HCT116 (cell line): ENCODE measurements around the gene EDEM3. TPM values are rescaled to one million over a fixed set of nuclear protein-coding genes. Genes with fewer than 3 reads are reported as not detected.

Source experiments
- ATAC-seq: fragments of 200-7000 bp; cut with Tn5 transposase; 2 replicates; pipeline ENCODE4 v1.9.1; 2020; ENCODE audit warnings: mild to moderate bottlenecking, moderate library complexity
- BruUV-seq: library from RNA; stranded (reverse); fragments of 400-500 nt; replicated peaks from 2 replicates; lab custom pipeline; 2021; lab: Mats Ljungman, UMichigan
- CTCF ChIA-PET: fragments of 300-600 bp; sonication (Branson Sonifier 250); formaldehyde crosslinking; loops from one replicate; lab custom pipeline; 2021; ENCODE audit warnings: antibody characterized with exemption; lab: Charles Lee
- POLR2A ChIA-PET: fragments of 300-600, 350-600 bp; sonication (Branson Sonifier 250); formaldehyde crosslinking; loops from one replicate; lab custom pipeline; 2021; ENCODE audit warnings: antibody characterized with exemption; lab: Charles Lee
- RAD21 ChIA-PET, 2 experiments: fragments of 300-600 bp; sonication (Branson Sonifier 250); formaldehyde crosslinking; loops; one replicate each; lab custom pipeline; 2023; ENCODE audit warnings: low total read pairs in 2 of 2; ENCODE audit not compliant: uncharacterized antibody in 2 of 2, unreplicated experiment in 2 of 2, low non-redundant PET in 1 of 2; lab: Charles Lee
- DNase-seq: peaks from one replicate; pipeline ENCODE4 v3.0.0-alpha.2; 2010; ENCODE audit warnings: low read depth, low spot score
- H2AFZ ChIP-seq: fragments of 200-600 bp; shearing (Covaris generic), sonication (generic); 2 replicates; pipeline ENCODE4 v1.6.1; 2017; ENCODE audit warnings: low read depth, mixed run types, mixed read lengths, antibody characterized with exemption, low read length; ENCODE audit not compliant: poor library complexity, severe bottlenecking
- H3K27ac ChIP-seq: 2 replicates; pipeline ENCODE4 v1.5.1; 2012; ENCODE audit warnings: low read depth, low read length
- H3K27me3 ChIP-seq: fragments of 200-600 bp; sonication (generic); 2 replicates; pipeline ENCODE4 v1.6.1; 2016; ENCODE audit warnings: mixed run types, low read length, mixed read lengths; ENCODE audit not compliant: insufficient read depth
- H3K36me3 ChIP-seq, 2 experiments: fragments of 200-500 bp in 1 of 2; fragments of 200-600 bp in 1 of 2; sonication (Bioruptor generic) in 1 of 2; sonication (generic) in 1 of 2; 2 replicates each; pipeline versions ENCODE4 v1.5.1 to v1.6.1; 2014 to 2016; ENCODE audit warnings: low read length in 2 of 2, inconsistent platforms in 1 of 2, mixed read lengths in 1 of 2, mixed run types in 1 of 2; ENCODE audit not compliant: insufficient read depth in 2 of 2, control insufficient read depth in 1 of 2
- H3K4me1 ChIP-seq, 2 experiments: fragments of 200-600 bp in 1 of 2; sonication (generic) in 1 of 2; 2 replicates each; pipeline versions ENCODE4 v1.5.1 to v1.6.1; 2012 to 2017; ENCODE audit warnings: low read length in 2 of 2, inconsistent platforms in 1 of 2, mild to moderate bottlenecking in 1 of 2, mixed read lengths in 1 of 2, mixed run types in 1 of 2, moderate library complexity in 1 of 2; ENCODE audit not compliant: insufficient read depth in 2 of 2, control insufficient read depth in 1 of 2
- H3K4me2 ChIP-seq: fragments of 200-600 bp; sonication (generic); 2 replicates; pipeline ENCODE4 v1.6.1; 2017; ENCODE audit warnings: mixed run types, low read length, mixed read lengths
- H3K4me3 ChIP-seq, 2 experiments: fragments of 200-600 bp in 1 of 2; sonication (generic) in 1 of 2; replicated peaks in 1 of 2; 2 replicates each; pipeline ENCODE4 v1.5.1; 2011 to 2016; ENCODE audit warnings: low read length in 2 of 2, control low read depth in 1 of 2, low read depth in 1 of 2, mild to moderate bottlenecking in 1 of 2, mixed read lengths in 1 of 2, mixed run types in 1 of 2
- H3K79me2 ChIP-seq: fragments of 200-600 bp; sonication (generic); 2 replicates; pipeline ENCODE4 v1.6.1; 2017; ENCODE audit warnings: mild to moderate bottlenecking, mixed run types, low read length, moderate library complexity, mixed read lengths; ENCODE audit not compliant: insufficient read depth
- H3K9ac ChIP-seq: fragments of 200-600 bp; sonication (generic); 2 replicates; pipeline ENCODE4 v1.6.1; 2016; ENCODE audit warnings: low read length, mixed read lengths
- H3K9me2 ChIP-seq: fragments of 200-600 bp; sonication (generic), shearing (Covaris generic); 2 replicates; pipeline ENCODE4 v1.6.1; 2017; ENCODE audit warnings: mixed run types, mild to moderate bottlenecking, moderate library complexity; ENCODE audit not compliant: insufficient read depth
- H3K9me3 ChIP-seq, 2 experiments: fragments of 200-500 bp in 1 of 2; fragments of 200-600 bp in 1 of 2; sonication (Bioruptor generic) in 1 of 2; sonication (generic) in 1 of 2; 2 replicates each; pipeline ENCODE4 v1.6.1; 2014 to 2017; ENCODE audit warnings: low read length in 2 of 2, mixed read lengths in 2 of 2, inconsistent platforms in 1 of 2, low read depth in 1 of 2, mild to moderate bottlenecking in 1 of 2, mixed run types in 1 of 2, moderate library complexity in 1 of 2; ENCODE audit not compliant: control insufficient read depth in 1 of 2, insufficient read depth in 1 of 2
- H4K20me1 ChIP-seq: fragments of 200-600 bp; sonication (generic), shearing (Covaris generic); 2 replicates; pipeline ENCODE4 v1.6.1; 2017; ENCODE audit warnings: mixed run types, mild to moderate bottlenecking, moderate library complexity; ENCODE audit not compliant: insufficient read depth
- CEBPB ChIP-seq: IDR thresholded peaks from 2 replicates; pipeline ENCODE4 v1.6.1; 2012; ENCODE audit warnings: low read depth
- ELF1 ChIP-seq: IDR thresholded peaks from 2 replicates; pipeline ENCODE4 v1.6.1; 2012; ENCODE audit warnings: low read depth, borderline replicate concordance
- EZH2 ChIP-seq: fragments of 200-600 bp; sonication (generic); IDR thresholded peaks from 2 replicates; pipeline ENCODE4 v1.6.1; 2017; ENCODE audit warnings: antibody characterized with exemption, mixed run types
- EZH2phosphoT487 ChIP-seq: fragments of 200-600 bp; IDR thresholded peaks from 2 replicates; pipeline ENCODE4 v1.6.1; 2018; ENCODE audit warnings: antibody characterized with exemption, borderline replicate concordance
- JUND ChIP-seq: IDR thresholded peaks from 2 replicates; pipeline ENCODE4 v1.6.1; 2012
- POLR2AphosphoS5 ChIP-seq: IDR thresholded peaks from 2 replicates; pipeline ENCODE4 v1.6.1; 2011; ENCODE audit warnings: mild to moderate bottlenecking, low read depth, low read length, moderate library complexity
- RAD21 ChIP-seq: IDR thresholded peaks from 2 replicates; pipeline ENCODE4 v1.6.1; 2012; ENCODE audit warnings: low read depth, mild to moderate bottlenecking
- SP1 ChIP-seq: IDR thresholded peaks from 2 replicates; pipeline ENCODE4 v1.6.1; 2012; ENCODE audit warnings: low read depth
- ZFX ChIP-seq: fragments of 450-650 bp; IDR thresholded peaks from 2 replicates; pipeline ENCODE4 v1.6.1; 2017
- intact Hi-C: fragments of 100-400 bp; cut with micrococcal nuclease; formaldehyde crosslinking; loops from 2 replicates; pipeline ENCODE4 v1.10.0; 2022
- total RNA-seq: library from RNA; stranded (reverse); gene quantifications from one replicate; pipeline ENCODE4 v1.2.1, GENCODE V29; 2021; ENCODE audit not compliant: unreplicated experiment
- TF ChIP-seq, protein P1 (sequence below): IDR thresholded peaks from 2 replicates; pipeline ENCODE4 v1.6.1; 2012
- TF ChIP-seq, protein P2 (sequence below), 3 experiments: fragments of 200-600 bp in 1 of 3; sonication (generic) in 1 of 3; IDR thresholded peaks in 2 of 3; conservative IDR thresholded peaks in 1 of 3; 2 replicates each; pipeline ENCODE4 v1.5.1; 2012 to 2017; ENCODE audit warnings: low read depth in 2 of 3, low read length in 2 of 3, antibody characterized with exemption in 1 of 3, borderline replicate concordance in 1 of 3, control low read depth in 1 of 3, mild to moderate bottlenecking in 1 of 3, mixed read lengths in 1 of 3, mixed run types in 1 of 3, moderate library complexity in 1 of 3; ENCODE audit not compliant: insufficient read depth in 1 of 3

EDEM3 gene
- total RNA-seq, 1 experiment from 2014 or later: 14.9 TPM

DNA sequence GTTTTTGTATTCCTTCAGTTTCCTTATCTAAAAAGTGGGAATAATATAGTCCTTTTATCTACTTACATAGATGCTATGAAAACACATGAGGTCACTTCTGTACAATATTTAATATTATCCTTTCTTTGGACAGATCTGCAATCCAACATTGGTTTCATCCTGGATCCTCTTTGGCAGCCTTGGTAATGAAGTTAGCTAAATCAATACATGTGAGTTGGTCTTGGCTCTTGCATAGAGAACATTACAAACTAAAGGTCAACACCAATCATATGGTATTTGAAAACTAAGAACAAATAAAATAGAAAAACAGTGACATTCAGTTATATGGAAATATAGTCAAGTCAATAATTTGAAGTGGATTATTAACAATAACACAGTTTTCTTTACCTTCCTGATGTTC, 3.2 kb upstream of the EDEM3 start:
- H3K79me2 ChIP-seq: peaks cover 9% of the 10 kb centered on the region
- no peak for ATAC-seq
- TF ChIP-seq JUND (no peak), CEBPB (no peak), SP1 (no peak), RAD21 (no peak), EZH2 (no peak), EZH2phosphoT487 (no peak), POLR2AphosphoS5 (no peak), ZFX (no peak), ELF1 (no peak)
- TF ChIP-seq, protein P1, sequence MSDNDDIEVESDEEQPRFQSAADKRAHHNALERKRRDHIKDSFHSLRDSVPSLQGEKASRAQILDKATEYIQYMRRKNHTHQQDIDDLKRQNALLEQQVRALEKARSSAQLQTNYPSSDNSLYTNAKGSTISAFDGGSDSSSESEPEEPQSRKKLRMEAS: no peak
- TF ChIP-seq, protein P2, sequence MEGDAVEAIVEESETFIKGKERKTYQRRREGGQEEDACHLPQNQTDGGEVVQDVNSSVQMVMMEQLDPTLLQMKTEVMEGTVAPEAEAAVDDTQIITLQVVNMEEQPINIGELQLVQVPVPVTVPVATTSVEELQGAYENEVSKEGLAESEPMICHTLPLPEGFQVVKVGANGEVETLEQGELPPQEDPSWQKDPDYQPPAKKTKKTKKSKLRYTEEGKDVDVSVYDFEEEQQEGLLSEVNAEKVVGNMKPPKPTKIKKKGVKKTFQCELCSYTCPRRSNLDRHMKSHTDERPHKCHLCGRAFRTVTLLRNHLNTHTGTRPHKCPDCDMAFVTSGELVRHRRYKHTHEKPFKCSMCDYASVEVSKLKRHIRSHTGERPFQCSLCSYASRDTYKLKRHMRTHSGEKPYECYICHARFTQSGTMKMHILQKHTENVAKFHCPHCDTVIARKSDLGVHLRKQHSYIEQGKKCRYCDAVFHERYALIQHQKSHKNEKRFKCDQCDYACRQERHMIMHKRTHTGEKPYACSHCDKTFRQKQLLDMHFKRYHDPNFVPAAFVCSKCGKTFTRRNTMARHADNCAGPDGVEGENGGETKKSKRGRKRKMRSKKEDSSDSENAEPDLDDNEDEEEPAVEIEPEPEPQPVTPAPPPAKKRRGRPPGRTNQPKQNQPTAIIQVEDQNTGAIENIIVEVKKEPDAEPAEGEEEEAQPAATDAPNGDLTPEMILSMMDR (IDR thresholded peaks at IDR 0.05 in 2 of 3, conservative IDR thresholded peaks at IDR 0.05 in 1 of 3; ENCODE audit: borderline replicate concordance in 1 of 3, insufficient read depth in 1 of 3, low read depth in 2 of 3, low read length in 2 of 3): no peak
- TF ChIP-seq, all 23 proteins: peak for 0
- ChIA-PET RAD21 (no interaction called here), CTCF (no interaction called here), POLR2A (no interaction called here)
- H3K9me2 ChIP-seq: no peaks in the 10 kb centered on the region
- peaks cover 4 to 14% of the 10 kb centered on the region in 2 experiments; a peak in 3 of 4 replicates for H3K4me1 ChIP-seq
- H3K4me3 ChIP-seq: no peak overlapping the region
- BruUV-seq: no TSS peak
- H3K27ac ChIP-seq: no peak overlapping the region
- no peaks in the 10 kb centered on the region for H3K36me3 ChIP-seq
- intact Hi-C loops: no loop called here
- no peaks in the 10 kb centered on the region for H4K20me1 ChIP-seq
- no peaks in the 10 kb centered on the region for H3K27me3 ChIP-seq
- no peaks in the 10 kb centered on the region for H3K9me3 ChIP-seq
- H3K9ac ChIP-seq: no peak overlapping the region
- H2AFZ ChIP-seq: no peak overlapping the region
- no peak overlapping the region for H3K4me2 ChIP-seq
- no peak for DNase-seq
